K562 (cell line): ENCODE measurements around the gene NSG2. TPM values are rescaled to one million over a fixed set of nuclear protein-coding genes. Genes with fewer than 3 reads are reported as not detected.

ENCODE experiments used
- ATAC-seq: fragments of 200-7000 bp; cut with Tn5 transposase; 3 replicates; pipeline ENCODE4 v1.9.1; 2020; ENCODE audit warnings: moderate library complexity
- BruUV-seq: library from RNA; stranded (reverse); fragments of 400-500 nt; replicated peaks from 2 replicates; lab custom pipeline; 2021; lab: Mats Ljungman, UMichigan
- CTCF ChIA-PET: fragments of 300-600 bp; formaldehyde crosslinking; extraction: SDS; loops from one replicate; lab custom pipeline; 2021; ENCODE audit warnings: low intra/inter-chr PET ratio; lab: Yijun Ruan, JAX
- POLR2A ChIA-PET: fragments of 300-600, 350-650 bp; sonication (Branson Sonifier 250); formaldehyde crosslinking; extraction: SDS; loops from one replicate; lab custom pipeline; 2021; ENCODE audit warnings: antibody characterized with exemption, inconsistent platforms; lab: Yijun Ruan, JAX
- DNase-seq, 4 experiments: peaks; one replicate each; pipeline versions ENCODE4 v3.0.0 to v3.0.0-alpha.2; 2011 to 2018; ENCODE audit warnings: low spot score in 3 of 4, mixed read lengths in 3 of 4; ENCODE audit errors: extremely low read depth in 1 of 4
- FAIRE-seq: peaks from 2 replicates; lab custom pipeline; 2011; peaks lifted over from hg19 to GRCh38; lab: Jason Lieb, UNC
- H2AFZ ChIP-seq: 2 replicates; pipeline ENCODE4 v1.6.0; 2011; ENCODE audit warnings: low read depth, low read length, control low read depth, inconsistent platforms
- H3K27ac ChIP-seq: fragments of 200-600 bp; 3 replicates; pipeline ENCODE4 v1.8.0; 2011; ENCODE audit warnings: low read depth, mild to moderate bottlenecking, control low read depth, inconsistent platforms, low read length, moderate library complexity, mixed read lengths; ENCODE audit errors: extremely low read depth
- H3K27me3 ChIP-seq, 2 experiments: fragments of 300-600 bp in 1 of 2; 2 replicates in 1 of 2; 3 replicates in 1 of 2; pipeline versions ENCODE4 v1.6.0 to v1.8.0; 2011; ENCODE audit warnings: inconsistent platforms in 2 of 2, low read length in 2 of 2, mild to moderate bottlenecking in 1 of 2, mixed read lengths in 1 of 2, moderate library complexity in 1 of 2; ENCODE audit not compliant: control insufficient read depth in 2 of 2, insufficient read depth in 2 of 2
- H3K36me3 ChIP-seq: fragments of 300-600 bp; 3 replicates; pipeline ENCODE4 v1.8.0; 2011; ENCODE audit warnings: mild to moderate bottlenecking, low read length, inconsistent platforms; ENCODE audit not compliant: control insufficient read depth, insufficient read depth
- H3K4me1 ChIP-seq, 2 experiments: fragments of 200-600 bp in 1 of 2; replicated peaks in 1 of 2; 2 replicates in 1 of 2; 3 replicates in 1 of 2; pipeline versions ENCODE4 v1.5.1 to v1.8.0; 2011; ENCODE audit warnings: inconsistent platforms in 2 of 2, low read length in 2 of 2, mild to moderate bottlenecking in 1 of 2, mixed read lengths in 1 of 2, moderate library complexity in 1 of 2; ENCODE audit not compliant: control insufficient read depth in 2 of 2, insufficient read depth in 2 of 2
- H3K4me2 ChIP-seq: 2 replicates; pipeline ENCODE4 v1.6.1; 2011; ENCODE audit warnings: low read length, control low read depth, inconsistent platforms, mixed read lengths; ENCODE audit not compliant: insufficient read depth
- H3K4me3 ChIP-seq: fragments of 200-600 bp; sonication (generic), shearing (Covaris generic); 2 replicates; pipeline ENCODE4 v1.5.1; 2016; ENCODE audit warnings: control low read depth, inconsistent platforms
- H3K79me2 ChIP-seq: fragments of 200-600 bp; 3 replicates; pipeline ENCODE4 v1.8.0; 2011; ENCODE audit warnings: low read length, inconsistent platforms; ENCODE audit not compliant: control insufficient read depth, insufficient read depth
- H3K9ac ChIP-seq, 2 experiments: 2 replicates each; pipeline versions ENCODE4 v1.6.0 to v1.6.1; 2011; ENCODE audit warnings: low read depth in 2 of 2, low read length in 2 of 2, control low read depth in 1 of 2, inconsistent platforms in 1 of 2, mild to moderate bottlenecking in 1 of 2, mixed read lengths in 1 of 2; ENCODE audit not compliant: insufficient read depth in 1 of 2
- H3K9me1 ChIP-seq: one replicate; pipeline ENCODE4 v1.6.0; 2011; ENCODE audit warnings: inconsistent platforms, mild to moderate bottlenecking, low read length, moderate library complexity; ENCODE audit not compliant: control insufficient read depth, insufficient read depth
- H3K9me3 ChIP-seq: replicated peaks from 2 replicates; pipeline ENCODE4 v1.5.1; 2011; ENCODE audit warnings: low read depth, low read length, inconsistent platforms; ENCODE audit not compliant: control insufficient read depth, insufficient read depth
- H4K20me1 ChIP-seq: replicated peaks from 2 replicates; pipeline ENCODE4 v1.6.1; 2011; ENCODE audit warnings: low read length, inconsistent platforms, mixed read lengths; ENCODE audit not compliant: control insufficient read depth, insufficient read depth
- DNMT1 ChIP-seq: fragments of 450-650 bp; IDR thresholded peaks from 2 replicates; pipeline ENCODE4 v1.6.1; 2016; ENCODE audit warnings: antibody characterized with exemption, mild to moderate bottlenecking
- FOXK2 ChIP-seq, 2 experiments: fragments of 450-650 bp; IDR thresholded peaks in 1 of 2; conservative IDR thresholded peaks in 1 of 2; 2 replicates each; pipeline ENCODE4 v1.6.1; 2016; ENCODE audit warnings: low read depth in 2 of 2, mild to moderate bottlenecking in 1 of 2
- KLF1 ChIP-seq: fragments of 450-650 bp; IDR thresholded peaks from 2 replicates; pipeline ENCODE4 v1.6.1; 2016; ENCODE audit warnings: missing genetic modification characterization, missing compliant biosample characterization
- TCF3 ChIP-seq: sonication (generic); formaldehyde crosslinking; IDR thresholded peaks from 2 replicates; pipeline ENCODE4 v1.4.0; 2020; ENCODE audit warnings: mild to moderate bottlenecking, missing genetic modification reagents
- TCF7 ChIP-seq: sonication (generic); IDR thresholded peaks from 2 replicates; pipeline ENCODE4 v1.6.1; 2016; ENCODE audit warnings: antibody characterized with exemption, borderline replicate concordance
- WGBS: fragments of 100-300 bp; shearing (Covaris generic); methylation state at CpG from one replicate; pipeline ENCODE4 v1.1.6; 2016; ENCODE audit warnings: low coverage, mixed read lengths; ENCODE audit not compliant: insufficient coverage; ENCODE audit errors: missing lambda C conversion rate; 5-methylcytosine and 5-hydroxymethylcytosine counted together
- in situ Hi-C: fragments of 300-500 bp; cut with MboI; formaldehyde crosslinking; loops from 4 replicates; pipeline ENCODE4 v1.15.0; 2018; ENCODE audit warnings: inconsistent platforms, mixed read lengths
- intact Hi-C: fragments of 100-400 bp; cut with micrococcal nuclease; formaldehyde crosslinking; loops from 2 replicates; pipeline ENCODE4 v1.14.2; 2022
- polyA plus RNA-seq, 8 experiments: library from polyadenylated mRNA; depleted of rRNA in 4 of 8; stranded (reverse) in 5 of 8; unstranded in 3 of 8; fragments of >200 nt; fragmentation: Nextera tagmentation in 2 of 8; fragmentation: Illumina TruSeq in 1 of 8; extraction: Ambion mirVana in 2 of 8; extraction: Trizol in 1 of 8; gene quantifications; 2 replicates each; pipeline versions ENCODE4 v1.2.1 to v1.2.3, GENCODE V29; 2011 to 2014; ENCODE audit warnings: inconsistent platforms in 1 of 8, missing spikeins in 1 of 8
- total RNA-seq, 7 experiments: library from RNA; depleted of rRNA in 6 of 7; stranded (reverse); fragments of >200 nt in 6 of 7; fragmentation: Illumina TruSeq in 2 of 7; extraction: Trizol in 2 of 7; gene quantifications; 2 replicates each; pipeline versions ENCODE4 v1.2.1 to v1.2.3, GENCODE V29; 2011 to 2021; ENCODE audit warnings: low replicate concordance in 1 of 7
- TF ChIP-seq, protein P1 (sequence below): fragments of 450-650 bp; formaldehyde crosslinking; IDR thresholded peaks from 2 replicates; pipeline ENCODE4 v1.4.0; 2020; ENCODE audit warnings: mild to moderate bottlenecking, moderate library complexity

The NSG2 gene
- total and polyA plus RNA-seq, 9 of the 15 experiments (the other 6 are each of a cell fraction or from before 2014, with no cell fraction given) = not detected

GRCh38 chr5:174157048-174157447 is 111.5 kb downstream of the NSG2 start:
- CTCF ChIA-PET = no interaction called here
- no peak for TF ChIP-seq DNMT1
- no peak for TF ChIP-seq TCF3 (CRISPR knock-in tag)
- no peak for TF ChIP-seq TCF7
- TF ChIP-seq FOXK2 (conservative IDR thresholded peaks at IDR 0.05 in 1 of 2, IDR thresholded peaks at IDR 0.05 in 1 of 2; ENCODE audit: low read depth in 2 of 2) = no peak
- TF ChIP-seq, protein P1, sequence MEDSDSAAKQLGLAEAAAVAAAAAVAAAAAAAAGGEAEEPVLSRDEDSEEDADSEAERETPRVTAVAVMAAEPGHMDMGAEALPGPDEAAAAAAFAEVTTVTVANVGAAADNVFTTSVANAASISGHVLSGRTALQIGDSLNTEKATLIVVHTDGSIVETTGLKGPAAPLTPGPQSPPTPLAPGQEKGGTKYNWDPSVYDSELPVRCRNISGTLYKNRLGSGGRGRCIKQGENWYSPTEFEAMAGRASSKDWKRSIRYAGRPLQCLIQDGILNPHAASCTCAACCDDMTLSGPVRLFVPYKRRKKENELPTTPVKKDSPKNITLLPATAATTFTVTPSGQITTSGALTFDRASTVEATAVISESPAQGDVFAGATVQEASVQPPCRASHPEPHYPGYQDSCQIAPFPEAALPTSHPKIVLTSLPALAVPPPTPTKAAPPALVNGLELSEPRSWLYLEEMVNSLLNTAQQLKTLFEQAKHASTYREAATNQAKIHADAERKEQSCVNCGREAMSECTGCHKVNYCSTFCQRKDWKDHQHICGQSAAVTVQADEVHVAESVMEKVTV = no peak
- TF ChIP-seq KLF1 = no peak
- TF ChIP-seq, all 486 proteins: peak for 0
- FAIRE-seq (no peak), ATAC-seq (peak; percentile 59; the same call in 2 of the 3 replicates), DNase-seq (no peak)
- H3K4me1 ChIP-seq = no peaks in the 10 kb centered on the region
- H3K4me3 ChIP-seq = no peak overlapping the region
- H4K20me1 ChIP-seq = no peaks in the 10 kb centered on the region
- H3K9me1 ChIP-seq = no peaks in the 10 kb centered on the region
- in situ Hi-C loops (no loop called here), intact Hi-C loops (no loop called here)
- H3K79me2 ChIP-seq = no peaks in the 10 kb centered on the region
- H3K27ac ChIP-seq = no peak overlapping the region
- POLR2A ChIA-PET = interaction anchor here (0.6 kb wide), 1 partner anchor 251 kb away, joined by 4 read pairs; no protein-coding TSS in a partner anchor
- no peak overlapping the region for H3K9ac ChIP-seq
- no peaks in the 10 kb centered on the region for H3K36me3 ChIP-seq
- no peak overlapping the region for H2AFZ ChIP-seq
- no TSS peak for BruUV-seq
- 0% methylated on average over 5 of the region's 5 CpGs for WGBS
- H3K4me2 ChIP-seq = no peak overlapping the region
- H3K9me3 ChIP-seq = no peaks in the 10 kb centered on the region
- peaks cover 0 to 10% of the 10 kb centered on the region in 2 experiments; a peak in 2 of 5 replicates for H3K27me3 ChIP-seq

Other genes starting within 250 kb of the NSG2 start
- gene CPEB4, start 157.4 kb upstream of the NSG2 start, total RNA-seq (2014; rRNA removed) = 9.5 and 10.2 TPM in 2 replicates
- gene CPEB4, start 157.4 kb upstream of the NSG2 start, total RNA-seq (2014; rRNA removed; fragmentation: Illumina TruSeq; extraction: Trizol) = 20.6 and 21.8 TPM in 2 replicates
- gene CPEB4, start 157.4 kb upstream of the NSG2 start, total RNA-seq (2015; rRNA removed; fragmentation: Illumina TruSeq; extraction: Trizol) = 12.0 and 12.4 TPM in 2 replicates
- 17.7 and 19.7 TPM in 2 replicates for gene CPEB4, start 157.4 kb upstream of the NSG2 start, total RNA-seq (2021)
- gene CPEB4, start 157.4 kb upstream of the NSG2 start, polyA plus RNA-seq (2011; rRNA removed) = 17.6 and 21.3 TPM in 2 replicates
- 9.3 and 13.2 TPM in 2 replicates for gene CPEB4, start 157.4 kb upstream of the NSG2 start, polyA plus RNA-seq (2014; fragmentation: Illumina TruSeq; extraction: Trizol)
- gene CPEB4, start 157.4 kb upstream of the NSG2 start, polyA plus RNA-seq (2014; fragmentation: Nextera tagmentation; extraction: Ambion mirVana) = 10 to 100 TPM in 1 of 2 experiments, 1 to 10 TPM in 1; 7.4 to 10.2 TPM
- 11.0 and 12.2 TPM in 2 replicates for gene CPEB4, start 157.4 kb upstream of the NSG2 start, polyA plus RNA-seq (2014; rRNA removed)
- not detected in 2 replicates for gene C5orf47, start 56.5 kb upstream of the NSG2 start, total RNA-seq (2014; rRNA removed)
- gene C5orf47, start 56.5 kb upstream of the NSG2 start, total RNA-seq (2014; rRNA removed; fragmentation: Illumina TruSeq; extraction: Trizol) = not detected in 2 replicates
- gene C5orf47, start 56.5 kb upstream of the NSG2 start, total RNA-seq (2015; rRNA removed; fragmentation: Illumina TruSeq; extraction: Trizol) = not detected in 2 replicates
- not detected in 2 replicates for gene C5orf47, start 56.5 kb upstream of the NSG2 start, total RNA-seq (2021)
- gene C5orf47, start 56.5 kb upstream of the NSG2 start, polyA plus RNA-seq (2011; rRNA removed) = not detected in 2 replicates
- not detected in 2 replicates for gene C5orf47, start 56.5 kb upstream of the NSG2 start, polyA plus RNA-seq (2014; fragmentation: Illumina TruSeq; extraction: Trizol)
- under 1 TPM in 1 of 2 experiments, not detected in 1; 0.08 TPM for gene C5orf47, start 56.5 kb upstream of the NSG2 start, polyA plus RNA-seq (2014; fragmentation: Nextera tagmentation; extraction: Ambion mirVana)
- gene C5orf47, start 56.5 kb upstream of the NSG2 start, polyA plus RNA-seq (2014; rRNA removed) = not detected in 2 replicates